ENCODE results near the gene TOM1. TPM values are rescaled to one million over a fixed set of nuclear protein-coding genes. Genes with fewer than 3 reads are reported as not detected.

The TOM1 gene
- total and polyA plus RNA-seq, 2 experiments from 2014 or later: 108 to 114 TPM

DNA sequence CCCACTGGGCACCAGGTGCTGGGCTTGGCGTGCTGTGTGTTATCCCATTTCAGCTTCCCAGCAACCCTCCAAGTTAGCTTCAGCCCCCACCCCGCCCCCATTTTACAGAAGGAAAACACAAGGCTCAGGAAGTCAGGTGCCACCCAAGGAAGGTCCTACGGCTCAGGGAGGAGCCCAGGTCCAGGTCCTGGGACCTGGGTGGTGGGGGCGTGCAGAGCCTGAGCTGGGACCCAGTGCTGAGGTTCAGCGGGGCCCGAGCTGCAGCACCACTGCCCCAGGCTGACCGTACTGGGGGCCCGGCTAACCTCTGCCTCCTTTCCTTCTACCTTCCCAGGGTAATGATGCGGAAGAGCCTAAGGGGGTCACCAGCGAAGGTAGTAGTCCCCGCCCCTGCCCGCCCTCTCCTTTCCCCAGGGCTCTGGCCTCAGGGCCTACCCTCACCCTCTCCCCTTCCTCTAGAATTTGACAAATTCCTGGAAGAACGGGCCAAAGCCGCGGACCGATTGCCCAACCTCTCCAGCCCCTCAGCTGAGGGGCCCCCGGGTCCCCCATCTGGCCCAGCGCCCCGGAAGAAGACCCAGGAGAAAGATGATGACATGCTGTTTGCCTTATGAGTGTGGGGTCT, 47.0 kb downstream of the TOM1 start:
- Histone ChIP-seq H3K9me3 (ENCODE audit: low read depth) (no peaks in the 10 kb centered on the region), H3K27ac (no peak overlapping the region), H2AFZ (no peak overlapping the region), H4K20me1 (ENCODE audit: insufficient read depth, poor library complexity, severe bottlenecking) (no peaks in the 10 kb centered on the region), H3K4me3 (no peak overlapping the region), H3K9me2 (replicated peaks; ENCODE audit: insufficient read depth) (no peaks in the 10 kb centered on the region), H3K79me2 (no peaks in the 10 kb centered on the region), H3K36me3 (replicated peaks; ENCODE audit: insufficient read depth, low read depth) (no peaks in the 10 kb centered on the region), H3K27me3 (no peaks in the 10 kb centered on the region), H3K4me1 (ENCODE audit: insufficient read depth) (peaks cover 19% of the 10 kb centered on the region), H3K4me2 (no peak overlapping the region)
- WGBS (ENCODE audit: low lambda C conversion rate, missing lambda C conversion rate): 95% methylated on average over 19 of the region's 19 CpGs
- TF ChIP-seq EZH2phosphoT487 (IDR thresholded peaks at IDR 0.05; ENCODE audit: low read depth, severe bottlenecking, unreplicated experiment): no peak
- no peak for TF ChIP-seq EZH2 (IDR thresholded peaks at IDR 0.05; ENCODE audit: borderline replicate concordance)
- TF ChIP-seq, protein P1, sequence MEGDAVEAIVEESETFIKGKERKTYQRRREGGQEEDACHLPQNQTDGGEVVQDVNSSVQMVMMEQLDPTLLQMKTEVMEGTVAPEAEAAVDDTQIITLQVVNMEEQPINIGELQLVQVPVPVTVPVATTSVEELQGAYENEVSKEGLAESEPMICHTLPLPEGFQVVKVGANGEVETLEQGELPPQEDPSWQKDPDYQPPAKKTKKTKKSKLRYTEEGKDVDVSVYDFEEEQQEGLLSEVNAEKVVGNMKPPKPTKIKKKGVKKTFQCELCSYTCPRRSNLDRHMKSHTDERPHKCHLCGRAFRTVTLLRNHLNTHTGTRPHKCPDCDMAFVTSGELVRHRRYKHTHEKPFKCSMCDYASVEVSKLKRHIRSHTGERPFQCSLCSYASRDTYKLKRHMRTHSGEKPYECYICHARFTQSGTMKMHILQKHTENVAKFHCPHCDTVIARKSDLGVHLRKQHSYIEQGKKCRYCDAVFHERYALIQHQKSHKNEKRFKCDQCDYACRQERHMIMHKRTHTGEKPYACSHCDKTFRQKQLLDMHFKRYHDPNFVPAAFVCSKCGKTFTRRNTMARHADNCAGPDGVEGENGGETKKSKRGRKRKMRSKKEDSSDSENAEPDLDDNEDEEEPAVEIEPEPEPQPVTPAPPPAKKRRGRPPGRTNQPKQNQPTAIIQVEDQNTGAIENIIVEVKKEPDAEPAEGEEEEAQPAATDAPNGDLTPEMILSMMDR (IDR thresholded peaks at IDR 0.05; ENCODE audit: poor library complexity): no peak
- no peak for DNase-seq (ENCODE audit: low spot score)

DNA sequence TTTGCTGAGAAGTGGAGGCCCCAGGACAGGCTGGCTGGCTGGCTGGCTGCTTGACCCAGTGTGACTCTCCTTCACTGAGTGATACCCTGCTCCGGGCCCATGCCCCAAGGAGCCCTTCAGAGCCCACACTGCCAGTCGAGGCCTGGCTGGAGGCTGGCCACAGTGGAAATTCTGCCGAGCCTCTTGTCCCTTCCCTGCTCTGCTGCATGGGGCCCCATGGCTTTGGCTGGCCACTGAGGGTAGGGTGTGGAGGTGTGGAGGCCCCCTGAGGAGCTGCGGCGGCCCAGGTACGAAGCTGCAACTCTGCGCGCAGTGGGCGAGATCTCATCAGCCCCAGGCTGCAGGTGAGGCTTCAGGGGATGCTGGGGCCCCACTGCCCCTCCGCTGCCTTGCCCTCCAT, 47.8 kb downstream of the TOM1 start:
- no peaks in the 10 kb centered on the region for H4K20me1 ChIP-seq (ENCODE audit: insufficient read depth, poor library complexity, severe bottlenecking)
- TF ChIP-seq, protein P1 (IDR thresholded peaks at IDR 0.05; ENCODE audit: poor library complexity): no peak
- TF ChIP-seq EZH2 (IDR thresholded peaks at IDR 0.05; ENCODE audit: borderline replicate concordance): no peak
- TF ChIP-seq EZH2phosphoT487 (IDR thresholded peaks at IDR 0.05; ENCODE audit: low read depth, severe bottlenecking, unreplicated experiment): no peak
- no peak for DNase-seq (ENCODE audit: low spot score)
- no peak overlapping the region for H3K4me2 ChIP-seq
- no peaks in the 10 kb centered on the region for H3K79me2 ChIP-seq
- H3K4me1 ChIP-seq (ENCODE audit: insufficient read depth): peaks cover 21% of the 10 kb centered on the region
- H3K27me3 ChIP-seq: no peaks in the 10 kb centered on the region
- H2AFZ ChIP-seq: no peak overlapping the region
- no peak overlapping the region for H3K27ac ChIP-seq
- H3K9me2 ChIP-seq (replicated peaks; ENCODE audit: insufficient read depth): no peaks in the 10 kb centered on the region
- H3K36me3 ChIP-seq (replicated peaks; ENCODE audit: insufficient read depth, low read depth): no peaks in the 10 kb centered on the region
- 95% methylated on average over 10 of the region's 10 CpGs for WGBS (ENCODE audit: low lambda C conversion rate, missing lambda C conversion rate)
- H3K9me3 ChIP-seq (ENCODE audit: low read depth): no peaks in the 10 kb centered on the region
- H3K4me3 ChIP-seq: no peak overlapping the region

DNA sequence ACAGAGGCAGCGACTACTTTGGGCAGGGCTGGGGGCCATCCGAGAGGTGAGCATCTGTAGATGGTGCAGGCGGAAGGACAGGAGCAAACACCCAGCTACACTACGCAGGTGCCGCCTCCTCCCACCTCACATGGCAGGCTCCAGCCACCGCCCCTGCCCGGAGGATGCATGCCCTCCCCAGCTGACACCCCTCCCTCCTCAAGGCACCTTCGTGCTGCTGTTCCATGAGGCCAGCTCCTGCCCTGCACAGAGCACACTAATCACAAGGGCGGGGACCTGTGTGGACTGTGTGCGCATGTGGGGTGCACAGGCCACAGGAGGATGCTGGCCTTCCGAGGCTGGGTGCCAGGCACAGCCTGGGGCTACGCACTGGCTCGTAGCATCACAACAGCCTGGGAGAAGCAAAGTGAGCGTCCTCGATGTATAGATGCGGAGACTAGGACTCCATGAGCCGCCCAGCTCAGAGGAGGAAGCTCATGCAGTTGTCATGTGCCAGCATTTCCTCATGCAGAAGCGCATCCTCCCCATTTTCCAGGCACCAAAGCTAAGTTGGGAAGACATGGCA, 48.4 kb downstream of the TOM1 start:
- Histone ChIP-seq H3K4me3 (no peak overlapping the region), H3K4me2 (no peak overlapping the region), H3K9me2 (replicated peaks; ENCODE audit: insufficient read depth) (no peaks in the 10 kb centered on the region), H4K20me1 (ENCODE audit: insufficient read depth, poor library complexity, severe bottlenecking) (no peaks in the 10 kb centered on the region), H3K79me2 (no peaks in the 10 kb centered on the region), H3K4me1 (ENCODE audit: insufficient read depth) (peaks cover 21% of the 10 kb centered on the region), H3K27me3 (no peaks in the 10 kb centered on the region), H3K27ac (no peak overlapping the region), H2AFZ (no peak overlapping the region), H3K36me3 (replicated peaks; ENCODE audit: insufficient read depth, low read depth) (no peaks in the 10 kb centered on the region), H3K9me3 (ENCODE audit: low read depth) (no peaks in the 10 kb centered on the region)
- 95% methylated on average over 18 of the region's 18 CpGs for WGBS (ENCODE audit: low lambda C conversion rate, missing lambda C conversion rate)
- no peak for DNase-seq (ENCODE audit: low spot score)
- TF ChIP-seq, protein P1 (IDR thresholded peaks at IDR 0.05; ENCODE audit: poor library complexity): no peak
- TF ChIP-seq EZH2phosphoT487 (IDR thresholded peaks at IDR 0.05; ENCODE audit: low read depth, severe bottlenecking, unreplicated experiment): no peak
- TF ChIP-seq EZH2 (IDR thresholded peaks at IDR 0.05; ENCODE audit: borderline replicate concordance): no peak
